Ascending aorta (tissue), 2 donors: ENCODE data around the gene CMYA5. TPM values are rescaled to one million over a fixed set of nuclear protein-coding genes. Genes with fewer than 3 reads are reported as not detected.
"Not testable (repeated sequence)": the region's sequence is repeated elsewhere in the genome, so short reads cannot be mapped to it uniquely, and the experiment has no call there.

Source experiments
- DNase-seq, 2 donors: peaks; one replicate each; pipeline ENCODE4 v3.0.0-alpha.2; 2019; ENCODE audit warnings: low spot score in 2 of 2
- H3K27ac ChIP-seq, 2 donors: fragments of 200-600 bp; sonication (generic); one replicate each; pipeline ENCODE4 v1.5.1; 2016 to 2017; ENCODE audit warnings: mild to moderate bottlenecking in 1 of 2
- H3K27me3 ChIP-seq: fragments of 200-600 bp; sonication (generic); one replicate; pipeline ENCODE4 v1.5.1; 2017
- H3K36me3 ChIP-seq, 2 donors: fragments of 200-600 bp; sonication (generic); one replicate each; pipeline ENCODE4 v1.5.1; 2016
- H3K4me1 ChIP-seq, 2 donors: fragments of 200-600 bp; sonication (generic); one replicate each; pipeline ENCODE4 v1.5.1; 2016 to 2017; ENCODE audit warnings: mild to moderate bottlenecking in 1 of 2
- H3K4me3 ChIP-seq, 2 donors: fragments of 200-600 bp; sonication (generic); one replicate each; pipeline ENCODE4 v1.5.1; 2016 to 2017; ENCODE audit warnings: mild to moderate bottlenecking in 1 of 2
- H3K9me3 ChIP-seq, 2 donors: fragments of 200-600 bp; sonication (generic); one replicate each; pipeline ENCODE4 v1.5.1; 2016
- intact Hi-C: fragments of 100-400 bp; cut with DNase I; formaldehyde crosslinking; loops from one replicate; pipeline ENCODE4 v1.15.1; 2023
- total RNA-seq: library from RNA; depleted of rRNA; stranded (reverse); fragments of >200 nt; gene quantifications from one replicate; pipeline ENCODE4 v1.1.0, GENCODE V29; 2016
- TF ChIP-seq, protein P1 (sequence below), 3 experiments: fragments of 200-600 bp in 2 of 3; fragments of 450-650 bp in 1 of 3; sonication (generic) in 2 of 3; IDR thresholded peaks; one replicate each; pipeline ENCODE4 v1.5.1; 2016 to 2019; ENCODE audit warnings: antibody characterized with exemption in 3 of 3, mild to moderate bottlenecking in 1 of 3, moderate library complexity in 1 of 3

The CMYA5 gene
- total RNA-seq, 1 donor from 2014 or later, result 1.2 TPM

DNA sequence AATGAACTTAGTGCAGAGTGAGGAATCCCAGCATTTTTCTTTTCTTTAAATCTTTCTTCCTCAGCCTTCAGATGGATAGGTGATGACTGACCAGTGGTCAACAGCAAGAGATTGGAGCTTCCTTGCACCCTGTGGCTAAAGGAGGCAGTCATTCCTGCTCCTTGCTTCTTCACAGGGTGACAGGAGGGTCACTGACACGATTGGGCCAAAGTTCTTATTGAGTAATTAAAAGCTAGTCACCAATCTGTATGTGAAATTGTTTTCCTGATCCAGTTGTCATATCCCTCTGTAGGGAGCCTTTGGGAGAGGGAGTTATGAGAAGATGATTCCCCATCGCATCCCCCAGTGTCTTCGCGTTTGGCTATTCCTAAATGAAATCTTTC, 85.2 kb downstream of the CMYA5 start:
- H3K27me3 ChIP-seq, result no peaks in the 10 kb centered on the region
- H3K4me1 ChIP-seq, result no peaks in the 10 kb centered on the region
- no peak overlapping the region for H3K4me3 ChIP-seq
- intact Hi-C loops, result no loop called here
- H3K27ac ChIP-seq, result no peak overlapping the region
- no peak for DNase-seq
- no peaks in the 10 kb centered on the region for H3K36me3 ChIP-seq
- TF ChIP-seq, protein P1, sequence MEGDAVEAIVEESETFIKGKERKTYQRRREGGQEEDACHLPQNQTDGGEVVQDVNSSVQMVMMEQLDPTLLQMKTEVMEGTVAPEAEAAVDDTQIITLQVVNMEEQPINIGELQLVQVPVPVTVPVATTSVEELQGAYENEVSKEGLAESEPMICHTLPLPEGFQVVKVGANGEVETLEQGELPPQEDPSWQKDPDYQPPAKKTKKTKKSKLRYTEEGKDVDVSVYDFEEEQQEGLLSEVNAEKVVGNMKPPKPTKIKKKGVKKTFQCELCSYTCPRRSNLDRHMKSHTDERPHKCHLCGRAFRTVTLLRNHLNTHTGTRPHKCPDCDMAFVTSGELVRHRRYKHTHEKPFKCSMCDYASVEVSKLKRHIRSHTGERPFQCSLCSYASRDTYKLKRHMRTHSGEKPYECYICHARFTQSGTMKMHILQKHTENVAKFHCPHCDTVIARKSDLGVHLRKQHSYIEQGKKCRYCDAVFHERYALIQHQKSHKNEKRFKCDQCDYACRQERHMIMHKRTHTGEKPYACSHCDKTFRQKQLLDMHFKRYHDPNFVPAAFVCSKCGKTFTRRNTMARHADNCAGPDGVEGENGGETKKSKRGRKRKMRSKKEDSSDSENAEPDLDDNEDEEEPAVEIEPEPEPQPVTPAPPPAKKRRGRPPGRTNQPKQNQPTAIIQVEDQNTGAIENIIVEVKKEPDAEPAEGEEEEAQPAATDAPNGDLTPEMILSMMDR (IDR thresholded peaks at IDR 0.05), result no peak
- no peaks in the 10 kb centered on the region for H3K9me3 ChIP-seq

DNA sequence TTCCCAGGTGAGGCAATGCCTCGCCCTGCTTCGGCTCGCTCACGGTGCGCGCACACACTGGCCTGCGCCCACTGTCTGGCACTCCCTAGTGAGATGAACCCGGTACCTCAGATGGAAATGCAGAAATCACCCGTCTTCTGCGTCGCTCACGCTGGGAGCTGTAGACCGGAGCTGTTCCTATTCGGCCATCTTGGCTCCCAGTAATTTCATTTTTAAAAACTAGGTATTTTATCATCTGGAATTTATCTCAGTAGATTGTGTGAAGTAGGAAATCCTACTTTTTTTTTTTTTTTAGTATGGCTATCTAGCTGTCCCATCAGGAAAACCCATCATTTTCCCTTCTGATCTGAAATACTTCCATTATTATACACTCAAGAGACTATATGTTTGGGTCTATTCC, 95.1 kb downstream of the CMYA5 start:
- H3K4me1 ChIP-seq, H3K4me3 ChIP-seq, H3K36me3 ChIP-seq, H3K27ac ChIP-seq, H3K9me3 ChIP-seq, DNase-seq, intact Hi-C loops, H3K27me3 ChIP-seq: not testable (repeated sequence)

DNA sequence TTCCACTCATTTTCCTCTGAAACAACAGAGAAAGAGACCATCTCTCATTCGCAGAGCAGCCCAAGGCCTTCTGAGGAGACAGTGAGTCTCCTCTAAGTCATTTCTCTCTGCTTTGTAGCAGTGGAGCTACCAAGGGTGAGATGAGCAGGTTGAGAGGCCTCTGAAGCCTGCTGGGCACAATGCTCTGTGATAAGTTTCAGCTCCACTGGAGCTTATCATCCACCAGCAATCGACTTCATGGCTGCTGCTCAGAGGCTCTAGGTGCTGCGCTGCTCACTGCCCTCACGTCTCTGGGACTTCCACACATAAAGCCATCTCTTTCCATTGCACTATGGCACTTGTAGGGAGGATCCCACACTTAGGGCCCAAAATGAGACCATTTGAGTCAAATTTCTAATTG, 96.3 kb downstream of the CMYA5 start:
- no peak overlapping the region for H3K4me3 ChIP-seq
- no peaks in the 10 kb centered on the region for H3K27me3 ChIP-seq
- H3K9me3 ChIP-seq, result no peaks in the 10 kb centered on the region
- no peak for DNase-seq
- H3K27ac ChIP-seq, result no peak overlapping the region
- TF ChIP-seq, protein P1 (IDR thresholded peaks at IDR 0.05), result no peak
- H3K36me3 ChIP-seq, result no peaks in the 10 kb centered on the region
- intact Hi-C loops, result no loop called here
- no peaks in the 10 kb centered on the region for H3K4me1 ChIP-seq

DNA sequence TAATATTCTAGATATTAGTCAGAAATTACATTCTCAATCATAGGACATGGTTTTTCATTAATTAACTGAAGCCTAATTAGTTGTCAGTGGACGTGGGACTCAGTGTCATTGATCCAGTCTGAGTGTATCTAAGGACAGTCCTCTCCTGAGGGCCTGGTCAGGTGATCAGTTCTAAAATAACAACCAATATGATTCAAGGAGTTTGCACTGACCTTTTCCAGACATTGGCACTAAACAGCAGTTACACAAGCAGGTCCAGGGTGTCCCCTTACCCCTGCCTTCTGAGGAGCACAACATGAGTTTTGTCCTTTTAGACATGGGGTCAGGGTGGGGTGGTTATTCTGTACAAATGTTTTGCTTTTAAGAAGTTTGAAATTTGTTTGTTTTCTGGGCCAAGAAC, 97.8 kb downstream of the CMYA5 start:
- Histone ChIP-seq H3K27me3 (no peaks in the 10 kb centered on the region), H3K27ac (no peak overlapping the region), H3K4me1 (no peaks in the 10 kb centered on the region), H3K4me3 (no peak overlapping the region), H3K36me3 (no peaks in the 10 kb centered on the region), H3K9me3 (no peaks in the 10 kb centered on the region)
- intact Hi-C loops, result no loop called here
- no peak for DNase-seq
- TF ChIP-seq, protein P1 (IDR thresholded peaks at IDR 0.05), result no peak

DNA sequence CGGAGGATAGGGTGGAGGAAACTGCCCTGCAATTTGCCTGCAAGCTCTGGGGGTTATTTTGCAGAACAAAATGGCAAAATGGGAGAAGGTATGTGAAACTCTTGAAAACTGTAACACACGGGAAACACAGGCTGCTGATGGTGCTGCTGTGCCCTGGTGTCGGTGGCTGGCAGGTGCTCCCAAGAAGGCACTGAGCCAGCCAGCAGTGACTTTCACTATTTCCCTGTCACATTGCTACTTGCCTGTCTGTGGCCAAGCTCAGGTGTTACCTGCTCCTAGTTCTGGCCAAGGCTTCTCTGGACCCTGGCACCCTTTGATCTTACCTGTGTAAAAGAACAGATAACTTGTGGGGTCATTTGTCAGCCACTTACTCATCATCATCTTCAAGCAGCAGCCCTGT, 102.2 kb downstream of the CMYA5 start:
- intact Hi-C loops, result no loop called here
- no peak overlapping the region for H3K4me3 ChIP-seq
- no peak for DNase-seq
- H3K27me3 ChIP-seq, result no peaks in the 10 kb centered on the region
- no peaks in the 10 kb centered on the region for H3K4me1 ChIP-seq
- no peaks in the 10 kb centered on the region for H3K9me3 ChIP-seq
- no peaks in the 10 kb centered on the region for H3K36me3 ChIP-seq
- TF ChIP-seq, protein P1 (IDR thresholded peaks at IDR 0.05), result no peak
- no peak overlapping the region for H3K27ac ChIP-seq

DNA sequence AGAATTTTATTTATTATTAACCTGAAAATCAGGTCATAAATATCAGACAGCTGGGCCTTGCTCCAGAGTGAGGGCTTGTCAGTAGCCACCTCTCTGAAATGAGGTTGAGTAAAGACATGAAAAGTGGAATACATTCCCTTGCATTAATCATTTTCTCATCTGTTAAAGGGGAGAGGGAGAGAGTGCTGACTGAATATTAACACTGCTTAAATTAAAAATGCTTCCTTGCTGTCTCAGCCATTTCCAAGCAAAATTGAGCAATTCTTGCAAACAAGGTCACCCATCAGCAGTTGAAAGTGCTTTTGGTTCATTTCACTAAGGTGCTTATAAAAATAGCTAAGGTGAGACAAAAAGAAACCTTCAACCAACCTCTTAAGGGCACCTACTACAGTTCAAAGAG, 102.8 kb downstream of the CMYA5 start:
- TF ChIP-seq, protein P1 (IDR thresholded peaks at IDR 0.05), result no peak
- H3K36me3 ChIP-seq, result no peaks in the 10 kb centered on the region
- H3K4me3 ChIP-seq, result no peak overlapping the region
- no peaks in the 10 kb centered on the region for H3K4me1 ChIP-seq
- no peak for DNase-seq
- H3K27me3 ChIP-seq, result no peaks in the 10 kb centered on the region
- H3K9me3 ChIP-seq, result no peaks in the 10 kb centered on the region
- intact Hi-C loops, result no loop called here
- H3K27ac ChIP-seq, result no peak overlapping the region
